Esophagus muscularis mucosa (tissue), 4 donors: ENCODE data around the gene GPR84.

Experiments
- CTCF ChIP-seq, 3 experiments: fragments of 200-600 bp in 2 of 3; fragments of 450-650 bp in 1 of 3; sonication (generic) in 2 of 3; IDR thresholded peaks; one replicate each; pipeline ENCODE4 v1.5.1; 2017 to 2019; ENCODE audit warnings: antibody characterized with exemption in 3 of 3, mild to moderate bottlenecking in 2 of 3, moderate library complexity in 1 of 3
- EP300 ChIP-seq: sonication (generic); formaldehyde crosslinking; IDR thresholded peaks from one replicate; pipeline ENCODE4 v1.6.1; 2017; ENCODE audit warnings: antibody characterized with exemption
- POLR2A ChIP-seq: fragments of 450-650 bp; IDR thresholded peaks from one replicate; pipeline ENCODE4 v1.6.1; 2017; ENCODE audit warnings: antibody characterized with exemption, moderate library complexity, mild to moderate bottlenecking, low read depth
- POLR2AphosphoS5 ChIP-seq, 2 donors: sonication (generic); formaldehyde crosslinking; IDR thresholded peaks; one replicate each; pipeline ENCODE4 v1.6.1; 2017; ENCODE audit warnings: antibody characterized with exemption in 2 of 2

- TF ChIP-seq CTCF (IDR thresholded peaks at IDR 0.05) (no peak), POLR2A (no peak), POLR2AphosphoS5 (IDR thresholded peaks at IDR 0.05) (no peak), EP300 (no peak)
Observed at GRCh38 chr12:54369597-54370131, 5.4 kb upstream of the GPR84 start.
